ENCODE results near the gene FMO5.
"Not testable (repeated sequence)": the region's sequence is repeated elsewhere in the genome, so short reads cannot be mapped to it uniquely, and the experiment has no call there.

The FMO5 gene

GRCh38 chr1:147207192-147207591 is 17.9 kb downstream of the FMO5 start:
- no peak for DNase-seq (ENCODE audit: low read depth in 3 of 3)

GRCh38 chr1:147204080-147204479 is 21.1 kb downstream of the FMO5 start:
- no peak for DNase-seq (ENCODE audit: low read depth in 3 of 3)

GRCh38 chr1:147202576-147202975 is 22.6 kb downstream of the FMO5 start:
- DNase-seq (ENCODE audit: low read depth in 3 of 3): no peak

GRCh38 chr1:147201786-147202185 is 23.4 kb downstream of the FMO5 start:
- no peak for DNase-seq (ENCODE audit: low read depth in 3 of 3)

GRCh38 chr1:147201276-147201675 is 23.9 kb downstream of the FMO5 start:
- DNase-seq (ENCODE audit: low read depth in 3 of 3): no peak

- DNase-seq (ENCODE audit: low read depth in 3 of 3): not testable (repeated sequence)
Observed at GRCh38 chr1:147197324-147197723, 27.8 kb downstream of the FMO5 start.

- DNase-seq (ENCODE audit: low read depth in 3 of 3): no peak
Observed at GRCh38 chr1:147189514-147189913, 35.6 kb downstream of the FMO5 start.

GRCh38 chr1:147185432-147185831 is 39.7 kb downstream of the FMO5 start:
- DNase-seq (ENCODE audit: low read depth in 3 of 3): no peak

GRCh38 chr1:147177611-147178380 is 47.3 kb downstream of the FMO5 start:
- no peak for DNase-seq (ENCODE audit: low read depth in 3 of 3)

- DNase-seq (ENCODE audit: low read depth in 3 of 3): peak; percentile 77 to 83 (median 81)
Observed at GRCh38 chr1:147172168-147173016, 52.7 kb downstream of the FMO5 start, which contains the start of gene PRKAB2. TSS of gene PRKAB2 (minus strand) at chr1:147172470. CDS start at chr1:147172144, 326 bp downstream.

GRCh38 chr1:147171399-147172167 is 53.6 kb downstream of the FMO5 start:
- no peak for DNase-seq (ENCODE audit: low read depth in 3 of 3)

- no peak for DNase-seq (ENCODE audit: low read depth in 3 of 3)
Observed at GRCh38 chr1:147169840-147170674, 55.1 kb downstream of the FMO5 start.

GRCh38 chr1:147169171-147169570 is 56.0 kb downstream of the FMO5 start:
- DNase-seq (ENCODE audit: low read depth in 3 of 3): no peak

- no peak for DNase-seq (ENCODE audit: low read depth in 3 of 3)
Observed at GRCh38 chr1:147168626-147169058, 56.5 kb downstream of the FMO5 start.

- DNase-seq (ENCODE audit: low read depth in 3 of 3): no peak
Observed at GRCh38 chr1:147167365-147167764, 57.8 kb downstream of the FMO5 start.

- no peak for DNase-seq (ENCODE audit: low read depth in 3 of 3)
Observed at GRCh38 chr1:147163019-147163418, 62.1 kb downstream of the FMO5 start.

GRCh38 chr1:147162093-147162492 is 63.0 kb downstream of the FMO5 start:
- no peak for DNase-seq (ENCODE audit: low read depth in 3 of 3)

- DNase-seq (ENCODE audit: low read depth in 3 of 3): not testable (repeated sequence)
Observed at GRCh38 chr1:147157116-147157515, 68.0 kb downstream of the FMO5 start.

GRCh38 chr1:147156642-147157041 is 68.5 kb downstream of the FMO5 start:
- DNase-seq (ENCODE audit: low read depth in 3 of 3): no peak

GRCh38 chr1:147152772-147153171 is 72.4 kb downstream of the FMO5 start:
- DNase-seq (ENCODE audit: low read depth in 3 of 3): no peak

- no peak for DNase-seq (ENCODE audit: low read depth in 3 of 3)
Observed at GRCh38 chr1:147151244-147151643, 73.9 kb downstream of the FMO5 start.

Data from stimulated activated CD4-positive, alpha-beta T cell treated with anti-CD3 and anti-CD28 coated beads, TNF-alpha, amount 100 ng/mL, for 4 hours (primary cell).